Natural killer cell (primary cell): Measurements from ENCODE around the gene LENG1. TPM values are rescaled to one million over a fixed set of nuclear protein-coding genes. Genes with fewer than 3 reads are reported as not detected.
"Not testable (repeated sequence)": the region's sequence is repeated elsewhere in the genome, so short reads cannot be mapped to it uniquely, and the experiment has no call there.

Source experiments
- ATAC-seq, 3 donors: fragments of 150-1000 bp in 2 of 3; fragments of 200-7000 bp in 1 of 3; cut with Tn5 transposase; 1 replicate in 1 of 3; 2 replicates in 2 of 3; pipeline ENCODE4 v1.10.0; 2021; ENCODE audit warnings: mild to moderate bottlenecking in 2 of 3, moderate library complexity in 2 of 3
- DNase-seq, 2 donors: peaks; one replicate each; pipeline versions ENCODE4 v3.0.0 to v3.0.0-alpha.2; 2013 to 2021; ENCODE audit warnings: mixed read lengths in 1 of 2
- H3K27ac ChIP-seq: one replicate; pipeline ENCODE4 v1.5.1; 2013; ENCODE audit warnings: mild to moderate bottlenecking, low read length
- H3K27me3 ChIP-seq: one replicate; pipeline ENCODE4 v1.6.1; 2013; ENCODE audit warnings: low read length; ENCODE audit not compliant: control insufficient read depth, insufficient read depth
- H3K36me3 ChIP-seq: one replicate; pipeline ENCODE4 v1.6.1; 2013; ENCODE audit warnings: low read length; ENCODE audit not compliant: control insufficient read depth, insufficient read depth
- H3K4me1 ChIP-seq: one replicate; pipeline ENCODE4 v1.6.1; 2013; ENCODE audit warnings: low read length; ENCODE audit not compliant: control insufficient read depth, insufficient read depth
- H3K4me3 ChIP-seq: one replicate; pipeline ENCODE4 v1.5.1; 2013; ENCODE audit warnings: low read length
- H3K9me3 ChIP-seq: one replicate; pipeline ENCODE4 v1.6.1; 2013; ENCODE audit warnings: low read length; ENCODE audit not compliant: control insufficient read depth, insufficient read depth
- H3K27ac Mint-ChIP-seq, 2 donors: one replicate each; pipeline ENCODE4 v1.8.0; 2022; ENCODE audit warnings: mild to moderate bottlenecking in 2 of 2, mixed read lengths in 2 of 2, moderate library complexity in 1 of 2
- H3K27me3 Mint-ChIP-seq, 2 donors: one replicate each; pipeline ENCODE4 v1.8.0; 2022; ENCODE audit warnings: low read depth in 2 of 2, mixed read lengths in 2 of 2
- H3K36me3 Mint-ChIP-seq: one replicate; pipeline ENCODE4 v1.8.0; 2022; ENCODE audit warnings: mixed read lengths
- H3K4me1 Mint-ChIP-seq, 2 donors: one replicate each; pipeline ENCODE4 v1.8.0; 2022; ENCODE audit warnings: mixed read lengths in 2 of 2
- H3K4me3 Mint-ChIP-seq: one replicate; pipeline ENCODE4 v1.8.0; 2022; ENCODE audit warnings: mild to moderate bottlenecking, moderate library complexity, mixed read lengths
- H3K9me3 Mint-ChIP-seq, 2 donors: one replicate each; pipeline ENCODE4 v1.8.0; 2022; ENCODE audit warnings: mixed read lengths in 2 of 2
- WGBS: methylation state at CpG from one replicate; pipeline ENCODE4 v1.1.7; 2013; ENCODE audit warnings: missing lambda C conversion rate; ENCODE audit not compliant: insufficient coverage; 5-methylcytosine and 5-hydroxymethylcytosine counted together
- intact Hi-C: fragments of 100-400 bp; cut with micrococcal nuclease; formaldehyde crosslinking; loops from one replicate; pipeline ENCODE4 v1.14.2; 2022
- total RNA-seq, 4 donors: library from RNA; stranded (reverse); fragments of 120-200 nt in 1 of 4; gene quantifications; one replicate each; pipeline versions ENCODE4 v1.2.3 to v1.2.4, GENCODE V29; 2013 to 2022
- TF ChIP-seq, protein P1 (sequence below): fragments of 200-600 bp; IDR thresholded peaks from one replicate; pipeline ENCODE4 v1.8.0; 2022; ENCODE audit warnings: antibody characterized with exemption

Gene LENG1
- total RNA-seq, 3 donors from 2014 or later (not counting 1 experiment from before 2014, with no cell fraction given) = 8.3 to 9.4 (median 9.1) TPM

DNA sequence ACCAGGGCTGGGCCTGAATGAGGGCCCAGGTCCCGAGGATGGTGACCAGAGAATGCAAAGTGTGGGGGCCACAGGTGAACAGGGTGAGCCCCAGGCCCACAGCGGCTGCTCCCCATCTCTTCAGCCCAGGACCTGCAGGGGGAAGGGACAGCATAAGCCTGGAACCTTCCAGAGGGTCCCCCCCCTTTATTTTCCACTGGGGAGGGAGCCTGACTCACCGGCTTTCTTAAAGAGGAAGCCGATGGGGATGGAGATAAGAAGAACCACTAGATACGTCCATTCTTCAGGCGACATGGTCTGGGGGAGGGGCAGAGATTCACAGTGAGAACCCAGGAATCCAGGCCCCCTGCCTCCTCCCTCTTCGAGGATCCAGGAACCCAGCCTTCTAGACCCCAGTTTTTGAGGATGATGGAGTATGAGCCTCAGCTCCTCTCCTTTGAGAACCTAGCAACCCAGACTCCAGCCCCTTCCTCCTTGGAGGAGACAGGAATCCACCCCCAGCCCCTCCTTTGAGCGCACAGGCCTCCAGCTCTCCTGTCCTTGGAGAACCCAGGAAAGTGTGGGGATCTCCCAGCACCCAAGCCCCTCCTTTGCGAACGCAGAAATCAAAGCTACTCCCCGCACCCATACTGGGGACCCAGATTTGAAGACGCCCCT is 28.8 kb upstream of the LENG1 start:
- Mint-ChIP-seq H3K9me3 (no peaks in the 10 kb centered on the region), H3K4me1 (peaks cover 26 to 36% of the 10 kb centered on the region in 2 donors), H3K27ac (peak overlapping the region; percentile 97 to 99), H3K36me3 (no peaks in the 10 kb centered on the region), H3K27me3 (no peaks in the 10 kb centered on the region), H3K4me3 (peak overlapping the region; percentile 99)
- H3K4me1 ChIP-seq = peaks cover 23% of the 10 kb centered on the region
- TF ChIP-seq, protein P1, sequence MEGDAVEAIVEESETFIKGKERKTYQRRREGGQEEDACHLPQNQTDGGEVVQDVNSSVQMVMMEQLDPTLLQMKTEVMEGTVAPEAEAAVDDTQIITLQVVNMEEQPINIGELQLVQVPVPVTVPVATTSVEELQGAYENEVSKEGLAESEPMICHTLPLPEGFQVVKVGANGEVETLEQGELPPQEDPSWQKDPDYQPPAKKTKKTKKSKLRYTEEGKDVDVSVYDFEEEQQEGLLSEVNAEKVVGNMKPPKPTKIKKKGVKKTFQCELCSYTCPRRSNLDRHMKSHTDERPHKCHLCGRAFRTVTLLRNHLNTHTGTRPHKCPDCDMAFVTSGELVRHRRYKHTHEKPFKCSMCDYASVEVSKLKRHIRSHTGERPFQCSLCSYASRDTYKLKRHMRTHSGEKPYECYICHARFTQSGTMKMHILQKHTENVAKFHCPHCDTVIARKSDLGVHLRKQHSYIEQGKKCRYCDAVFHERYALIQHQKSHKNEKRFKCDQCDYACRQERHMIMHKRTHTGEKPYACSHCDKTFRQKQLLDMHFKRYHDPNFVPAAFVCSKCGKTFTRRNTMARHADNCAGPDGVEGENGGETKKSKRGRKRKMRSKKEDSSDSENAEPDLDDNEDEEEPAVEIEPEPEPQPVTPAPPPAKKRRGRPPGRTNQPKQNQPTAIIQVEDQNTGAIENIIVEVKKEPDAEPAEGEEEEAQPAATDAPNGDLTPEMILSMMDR = no peak
- 11% methylated on average over 10 of the region's 12 CpGs for WGBS
- H3K4me3 ChIP-seq = peak overlapping the region; percentile 92
- peak overlapping the region; percentile 71 for H3K27ac ChIP-seq
- ATAC-seq (no peak), DNase-seq (peak; percentile 32 to 66)
- H3K27me3 ChIP-seq = no peaks in the 10 kb centered on the region
- peaks cover 8% of the 10 kb centered on the region for H3K36me3 ChIP-seq
- H3K9me3 ChIP-seq = no peaks in the 10 kb centered on the region
- intact Hi-C loops = no loop called here

DNA sequence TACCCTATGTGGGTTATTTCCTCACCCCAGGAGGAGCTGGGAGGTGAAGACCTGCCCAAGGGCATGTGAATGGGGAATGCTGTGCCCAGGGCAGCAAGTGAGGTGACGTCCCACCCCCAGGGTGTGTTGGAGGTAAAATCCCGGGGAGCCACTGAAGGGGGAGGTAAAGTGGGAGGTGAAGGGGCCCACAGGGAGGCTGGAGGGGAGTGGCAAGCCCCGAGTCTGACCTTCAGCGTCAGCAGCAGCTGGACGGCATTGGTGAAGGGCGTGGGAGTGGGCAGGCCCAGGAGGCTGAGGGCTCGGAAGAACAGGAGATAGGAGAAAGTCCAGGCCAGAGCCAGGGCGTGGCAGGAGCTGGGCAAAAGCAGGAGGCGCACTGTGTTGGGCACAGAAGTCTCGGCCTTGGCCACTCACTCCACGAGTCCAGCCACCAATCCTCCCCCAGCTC is 27.4 kb upstream of the LENG1 start:
- no peaks in the 10 kb centered on the region for H3K27me3 ChIP-seq
- peaks cover 3% of the 10 kb centered on the region for H3K36me3 ChIP-seq
- H3K4me3 ChIP-seq = no peak overlapping the region
- Mint-ChIP-seq H3K27me3 (no peaks in the 10 kb centered on the region), H3K4me3 (peak overlapping the region; percentile 99), H3K27ac (peak overlapping the region; percentile 97 to 99), H3K9me3 (no peaks in the 10 kb centered on the region), H3K4me1 (peaks cover 21 to 25% of the 10 kb centered on the region in 2 donors), H3K36me3 (no peaks in the 10 kb centered on the region)
- no peaks in the 10 kb centered on the region for H3K9me3 ChIP-seq
- DNase-seq = no peak
- no peak overlapping the region for H3K27ac ChIP-seq
- intact Hi-C loops = no loop called here
- ATAC-seq = no peak
- TF ChIP-seq, protein P1 = no peak
- WGBS = 94% methylated on average over 11 of the region's 11 CpGs
- peaks cover 17% of the 10 kb centered on the region for H3K4me1 ChIP-seq

DNA sequence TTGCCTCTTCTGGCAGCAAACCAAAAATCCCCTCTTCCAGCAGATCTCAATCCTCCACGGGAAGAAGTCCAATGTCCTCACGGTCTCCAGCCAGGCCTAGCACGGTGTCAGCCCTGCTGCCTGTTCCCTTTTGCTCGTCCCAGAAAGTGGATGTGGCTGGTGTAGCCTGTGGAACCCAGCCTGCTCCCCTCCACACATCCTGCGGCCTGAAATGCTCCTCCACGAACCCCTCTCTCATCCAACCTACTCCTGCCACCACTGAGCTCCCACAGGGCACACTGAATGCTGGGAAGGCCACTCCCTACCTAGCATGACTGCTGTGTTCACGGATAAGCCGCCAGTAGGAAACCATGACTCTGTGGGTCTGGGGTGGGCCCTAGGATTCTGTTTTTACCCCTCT is 26.8 kb upstream of the LENG1 start:
- TF ChIP-seq, protein P1 = no peak
- Mint-ChIP-seq H3K36me3 (no peaks in the 10 kb centered on the region), H3K4me3 (no peak overlapping the region), H3K27me3 (no peaks in the 10 kb centered on the region), H3K27ac (no peak overlapping the region), H3K4me1 (peaks cover 15 to 19% of the 10 kb centered on the region in 2 donors), H3K9me3 (no peaks in the 10 kb centered on the region)
- Histone ChIP-seq H3K4me3 (no peak overlapping the region), H3K4me1 (peaks cover 11% of the 10 kb centered on the region), H3K27me3 (no peaks in the 10 kb centered on the region), H3K9me3 (no peaks in the 10 kb centered on the region), H3K27ac (no peak overlapping the region), H3K36me3 (peaks cover 3% of the 10 kb centered on the region)
- WGBS = 96% methylated on average over 8 of the region's 8 CpGs
- ATAC-seq (no peak), DNase-seq (no peak)
- intact Hi-C loops = no loop called here

DNA sequence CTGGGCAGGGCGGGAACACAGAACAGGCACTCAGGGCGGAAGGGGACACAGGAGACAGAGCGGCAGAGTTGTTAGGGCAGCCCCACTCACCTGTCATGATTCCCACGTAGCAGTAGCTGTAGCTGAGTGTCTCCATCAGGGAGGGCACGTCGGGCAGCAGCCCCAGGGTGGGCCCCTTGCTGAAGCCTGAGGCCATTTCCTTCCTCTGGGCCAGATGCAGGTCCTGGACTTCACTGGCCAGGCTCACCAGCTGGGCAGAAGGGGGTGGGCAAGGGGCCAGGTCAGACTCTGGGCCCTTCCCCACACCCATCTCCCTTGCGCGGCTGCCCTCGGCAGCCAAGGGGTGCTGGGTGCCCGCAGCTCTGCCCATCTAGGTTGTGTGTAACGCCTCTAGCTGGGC is 23.9 kb upstream of the LENG1 start:
- Histone ChIP-seq H3K36me3 (peaks cover 3% of the 10 kb centered on the region), H3K4me3 (no peak overlapping the region), H3K27ac (no peak overlapping the region), H3K27me3 (no peaks in the 10 kb centered on the region), H3K4me1 (peaks cover 6% of the 10 kb centered on the region), H3K9me3 (no peaks in the 10 kb centered on the region)
- ATAC-seq (no peak), DNase-seq (no peak)
- H3K36me3 Mint-ChIP-seq = no peaks in the 10 kb centered on the region
- H3K27me3 Mint-ChIP-seq = no peaks in the 10 kb centered on the region
- H3K27ac Mint-ChIP-seq = no peak overlapping the region
- TF ChIP-seq, protein P1 = no peak
- WGBS = 93% methylated on average over 11 of the region's 11 CpGs
- peaks cover 7 to 13% of the 10 kb centered on the region in 2 donors for H3K4me1 Mint-ChIP-seq
- intact Hi-C loops = no loop called here
- no peaks in the 10 kb centered on the region for H3K9me3 Mint-ChIP-seq
- H3K4me3 Mint-ChIP-seq = no peak overlapping the region

DNA sequence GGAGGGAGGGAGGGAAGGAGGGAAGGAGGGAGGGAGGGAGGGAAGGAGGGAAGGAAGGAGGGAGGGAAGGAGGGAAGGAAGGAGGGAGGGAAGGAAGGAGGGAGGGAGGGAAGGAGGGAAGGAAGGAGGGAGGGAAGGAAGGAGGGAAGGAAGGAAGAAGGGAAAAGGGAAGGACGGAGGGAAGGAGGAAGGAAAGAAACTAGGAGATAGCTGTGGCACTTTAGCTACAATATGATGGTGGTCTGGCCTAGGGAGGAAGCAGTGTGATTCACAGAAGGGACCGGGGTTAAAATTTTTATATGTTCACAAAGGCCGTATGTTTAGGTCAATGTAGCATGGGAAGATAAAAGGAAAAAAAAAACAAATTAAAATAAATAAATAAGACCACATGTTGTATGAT is 22.4 kb upstream of the LENG1 start:
- H3K4me3 ChIP-seq, H3K36me3 Mint-ChIP-seq, H3K9me3 Mint-ChIP-seq, H3K9me3 ChIP-seq, H3K27me3 ChIP-seq, H3K27ac ChIP-seq, H3K4me1 Mint-ChIP-seq, H3K4me1 ChIP-seq, H3K27me3 Mint-ChIP-seq, H3K27ac Mint-ChIP-seq, H3K36me3 ChIP-seq, DNase-seq, H3K4me3 Mint-ChIP-seq, ATAC-seq, intact Hi-C loops: not testable (repeated sequence)
- 98% methylated on average over 3 of the region's 3 CpGs for WGBS
